CD4-positive, alpha-beta T cell (primary cell): ENCODE data around the gene ADGRV1. TPM values are rescaled to one million over a fixed set of nuclear protein-coding genes. Genes with fewer than 3 reads are reported as not detected.

ENCODE experiments used
- ATAC-seq: fragments of 200-7000 bp; cut with Tn5 transposase; one replicate; pipeline ENCODE4 v1.10.0; 2022; ENCODE audit warnings: mild to moderate bottlenecking; ENCODE audit not compliant: poor library complexity
- CTCF ChIA-PET: fragments of 350-600 bp; sonication (Branson Sonifier 250); formaldehyde crosslinking; loops from one replicate; lab custom pipeline; 2021; ENCODE audit warnings: antibody characterized with exemption, inconsistent platforms; lab: Charles Lee
- POLR2A ChIA-PET: fragments of 350-600 bp; sonication (Branson Sonifier 250); formaldehyde crosslinking; loops from one replicate; lab custom pipeline; 2021; ENCODE audit warnings: antibody characterized with exemption, inconsistent platforms; lab: Charles Lee
- DNase-seq, 14 experiments: peaks; one replicate each; pipeline ENCODE4 v3.0.0-alpha.2; 2013 to 2020; ENCODE audit warnings: mixed read lengths in 2 of 14
- H3K27ac ChIP-seq, 2 donors: one replicate each; pipeline versions ENCODE4 v1.5.1 to v1.7.0; 2013; ENCODE audit warnings: low read length in 2 of 2, low read depth in 1 of 2, mild to moderate bottlenecking in 1 of 2
- H3K27me3 ChIP-seq, 2 experiments: 1 replicate in 1 of 2; 2 replicates in 1 of 2; pipeline versions ENCODE4 v1.6.1 to v1.7.0; 2013; ENCODE audit warnings: low read length in 2 of 2, control low read depth in 1 of 2, mild to moderate bottlenecking in 1 of 2, moderate library complexity in 1 of 2; ENCODE audit not compliant: insufficient read depth in 2 of 2, control insufficient read depth in 1 of 2
- H3K36me3 ChIP-seq: one replicate; pipeline ENCODE4 v1.6.1; 2013; ENCODE audit warnings: low read length, control low read depth; ENCODE audit not compliant: insufficient read depth
- H3K4me1 ChIP-seq: one replicate; pipeline ENCODE4 v1.6.1; 2013; ENCODE audit warnings: low read length, control low read depth; ENCODE audit not compliant: insufficient read depth
- H3K4me3 ChIP-seq: one replicate; pipeline ENCODE4 v1.5.1; 2013; ENCODE audit warnings: mild to moderate bottlenecking, low read length, moderate library complexity
- H3K9me3 ChIP-seq, 2 experiments: 1 replicate in 1 of 2; 2 replicates in 1 of 2; pipeline versions ENCODE4 v1.6.1 to v1.7.0; 2013; ENCODE audit warnings: low read length in 2 of 2, mild to moderate bottlenecking in 2 of 2, control low read depth in 1 of 2, moderate library complexity in 1 of 2; ENCODE audit not compliant: control insufficient read depth in 1 of 2, insufficient read depth in 1 of 2
- H3K27ac Mint-ChIP-seq: one replicate; pipeline ENCODE4 v1.8.0; 2020; ENCODE audit warnings: mixed read lengths
- H3K27me3 Mint-ChIP-seq: one replicate; pipeline ENCODE4 v1.8.0; 2021; ENCODE audit warnings: mixed read lengths
- H3K36me3 Mint-ChIP-seq: one replicate; pipeline ENCODE4 v1.8.0; 2021; ENCODE audit warnings: low read depth, mixed read lengths
- H3K4me1 Mint-ChIP-seq: one replicate; pipeline ENCODE4 v1.8.0; 2021; ENCODE audit warnings: low read depth, mixed read lengths
- H3K4me3 Mint-ChIP-seq: one replicate; pipeline ENCODE4 v1.8.0; 2020; ENCODE audit warnings: mild to moderate bottlenecking, mixed read lengths
- H3K9me3 Mint-ChIP-seq: one replicate; pipeline ENCODE4 v1.8.0; 2020; ENCODE audit warnings: mixed read lengths
- intact Hi-C, 2 experiments: fragments of 100-400 bp; cut with DNase I in 1 of 2; cut with micrococcal nuclease in 1 of 2; formaldehyde crosslinking; loops; one replicate each; pipeline versions ENCODE4 v1.15.1 to v1.9.0; 2023 to 2025; cut with DNase I, micrococcal nuclease
- total RNA-seq, 174 experiments: library from RNA in 2 of 174; stranded (reverse) in 2 of 174; gene quantifications; one replicate each; pipeline ENCODE4 v1.2.3 and lab custom pipeline; 2021 to 2026
- TF ChIP-seq, protein P1 (sequence below): fragments of 200-600 bp; IDR thresholded peaks from one replicate; pipeline ENCODE4 v1.8.0; 2022; ENCODE audit warnings: antibody characterized with exemption, mild to moderate bottlenecking

Gene ADGRV1
- total RNA-seq, 2 experiments from 2014 or later = 0.81 to 1.2 TPM

DNA sequence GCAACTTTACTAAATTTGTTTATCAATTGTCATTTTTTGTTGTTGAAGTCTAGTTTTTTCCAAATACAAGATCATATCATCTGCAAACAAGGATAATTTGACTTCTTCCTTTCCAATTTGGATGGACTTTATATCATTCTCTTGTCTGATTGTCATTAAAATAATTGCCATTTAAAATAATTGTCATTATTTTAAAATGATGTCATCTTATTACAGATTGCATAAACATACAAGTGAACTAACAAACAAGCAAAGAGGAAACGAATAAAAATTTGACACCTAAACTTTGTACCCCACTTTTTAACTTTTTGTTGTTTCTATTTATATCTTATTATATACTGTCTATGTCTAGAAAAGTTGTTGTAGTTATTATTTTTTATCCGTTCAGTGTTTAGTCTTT, 275.2 kb downstream of the ADGRV1 start:
- CTCF ChIA-PET = no interaction called here
- no peak for ATAC-seq
- H3K27ac Mint-ChIP-seq = no peak overlapping the region

GRCh38 chr5:90834711-90835110, 276.1 kb downstream of the ADGRV1 start:
- H3K27ac Mint-ChIP-seq = no peak overlapping the region
- no peaks in the 10 kb centered on the region for H3K36me3 Mint-ChIP-seq
- H3K4me1 Mint-ChIP-seq = no peaks in the 10 kb centered on the region
- H3K27ac ChIP-seq = no peak overlapping the region
- no peaks in the 10 kb centered on the region for H3K27me3 ChIP-seq
- ChIA-PET CTCF (no interaction called here), POLR2A (no interaction called here)
- no peak overlapping the region for H3K4me3 Mint-ChIP-seq
- no peak for ATAC-seq
- intact Hi-C loops = no loop called here
- TF ChIP-seq, protein P1, sequence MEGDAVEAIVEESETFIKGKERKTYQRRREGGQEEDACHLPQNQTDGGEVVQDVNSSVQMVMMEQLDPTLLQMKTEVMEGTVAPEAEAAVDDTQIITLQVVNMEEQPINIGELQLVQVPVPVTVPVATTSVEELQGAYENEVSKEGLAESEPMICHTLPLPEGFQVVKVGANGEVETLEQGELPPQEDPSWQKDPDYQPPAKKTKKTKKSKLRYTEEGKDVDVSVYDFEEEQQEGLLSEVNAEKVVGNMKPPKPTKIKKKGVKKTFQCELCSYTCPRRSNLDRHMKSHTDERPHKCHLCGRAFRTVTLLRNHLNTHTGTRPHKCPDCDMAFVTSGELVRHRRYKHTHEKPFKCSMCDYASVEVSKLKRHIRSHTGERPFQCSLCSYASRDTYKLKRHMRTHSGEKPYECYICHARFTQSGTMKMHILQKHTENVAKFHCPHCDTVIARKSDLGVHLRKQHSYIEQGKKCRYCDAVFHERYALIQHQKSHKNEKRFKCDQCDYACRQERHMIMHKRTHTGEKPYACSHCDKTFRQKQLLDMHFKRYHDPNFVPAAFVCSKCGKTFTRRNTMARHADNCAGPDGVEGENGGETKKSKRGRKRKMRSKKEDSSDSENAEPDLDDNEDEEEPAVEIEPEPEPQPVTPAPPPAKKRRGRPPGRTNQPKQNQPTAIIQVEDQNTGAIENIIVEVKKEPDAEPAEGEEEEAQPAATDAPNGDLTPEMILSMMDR = no peak
- no peaks in the 10 kb centered on the region for H3K4me1 ChIP-seq
- no peak for DNase-seq
- H3K9me3 Mint-ChIP-seq = no peaks in the 10 kb centered on the region
- no peak overlapping the region for H3K4me3 ChIP-seq
- no peaks in the 10 kb centered on the region for H3K36me3 ChIP-seq
- no peaks in the 10 kb centered on the region for H3K9me3 ChIP-seq
- peaks cover 17% of the 10 kb centered on the region for H3K27me3 Mint-ChIP-seq

More for the DNA sequence above, 275.2 kb downstream of the ADGRV1 start:
- no peak overlapping the region for H3K4me3 ChIP-seq
- Mint-ChIP-seq H3K4me1 (no peaks in the 10 kb centered on the region), H3K36me3 (no peaks in the 10 kb centered on the region), H3K27me3 (peaks cover 8% of the 10 kb centered on the region), H3K4me3 (no peak overlapping the region), H3K9me3 (no peaks in the 10 kb centered on the region)
- H3K27ac ChIP-seq = no peak overlapping the region
- DNase-seq = no peak
- intact Hi-C loops = no loop called here
- TF ChIP-seq, protein P1 = no peak
- no peaks in the 10 kb centered on the region for H3K36me3 ChIP-seq
- H3K27me3 ChIP-seq = no peaks in the 10 kb centered on the region
- POLR2A ChIA-PET = no interaction called here
- H3K9me3 ChIP-seq = no peaks in the 10 kb centered on the region
- H3K4me1 ChIP-seq = no peaks in the 10 kb centered on the region

DNA sequence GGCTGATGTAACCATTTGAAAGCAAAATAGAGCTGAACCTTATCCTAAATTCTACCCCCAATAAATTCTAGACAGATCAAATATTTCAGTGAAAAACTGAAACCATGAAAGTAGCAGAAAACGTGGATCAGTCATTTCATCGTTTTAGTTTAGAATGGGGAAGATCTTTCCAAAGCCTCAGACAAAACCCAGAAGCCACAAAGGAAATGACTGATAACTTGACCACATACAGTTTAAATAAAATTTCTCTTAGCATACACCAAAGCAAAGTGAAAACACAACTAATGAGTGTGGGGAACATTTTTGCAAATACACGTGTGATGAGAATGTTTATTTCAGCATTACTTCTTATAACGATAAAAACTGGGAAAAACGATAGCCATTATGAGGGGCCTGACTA, 284.8 kb downstream of the ADGRV1 start:
- peaks cover 0 to 7% of the 10 kb centered on the region in 2 experiments for H3K9me3 ChIP-seq
- ChIA-PET POLR2A (no interaction called here), CTCF (no interaction called here)
- no peak overlapping the region for H3K4me3 ChIP-seq
- TF ChIP-seq, protein P1 = no peak
- no peaks in the 10 kb centered on the region for H3K4me1 ChIP-seq
- no peaks in the 10 kb centered on the region for H3K36me3 ChIP-seq
- intact Hi-C loops = no loop called here
- no peak overlapping the region for H3K27ac ChIP-seq
- H3K27ac Mint-ChIP-seq = no peak overlapping the region
- no peaks in the 10 kb centered on the region for H3K9me3 Mint-ChIP-seq
- H3K36me3 Mint-ChIP-seq = no peaks in the 10 kb centered on the region
- H3K27me3 Mint-ChIP-seq = peaks cover 57% of the 10 kb centered on the region
- H3K4me1 Mint-ChIP-seq = no peaks in the 10 kb centered on the region
- no peak for ATAC-seq
- peaks cover 0 to 2% of the 10 kb centered on the region in 2 experiments for H3K27me3 ChIP-seq
- DNase-seq = no peak
- no peak overlapping the region for H3K4me3 Mint-ChIP-seq
